PC-3 (cell line): Measurements from ENCODE around the gene TPH2. TPM values are rescaled to one million over a fixed set of nuclear protein-coding genes. Genes with fewer than 3 reads are reported as not detected.

Experiments used
- ATAC-seq: fragments of 200-7000 bp; cut with Tn5 transposase; 2 replicates; pipeline ENCODE4 v1.9.1; 2020; ENCODE audit warnings: mild to moderate bottlenecking, moderate library complexity
- BruUV-seq: library from RNA; stranded (reverse); fragments of 400-500 nt; replicated peaks from 2 replicates; lab custom pipeline; 2021; lab: Mats Ljungman, UMichigan
- CTCF ChIA-PET: fragments of 300-600 bp; sonication (Branson Sonifier 250); formaldehyde crosslinking; loops from one replicate; lab custom pipeline; 2022; ENCODE audit warnings: antibody characterized with exemption; lab: Charles Lee
- POLR2A ChIA-PET: fragments of 300-600 bp; sonication (Branson Sonifier 250); formaldehyde crosslinking; loops from one replicate; lab custom pipeline; 2022; ENCODE audit warnings: antibody characterized with exemption; ENCODE audit not compliant: unreplicated experiment; lab: Charles Lee
- DNase-seq: peaks from one replicate; pipeline ENCODE4 v3.0.0-alpha.2; 2015
- H2AFZ ChIP-seq: fragments of 300-600 bp; sonication (generic); 2 replicates; pipeline ENCODE4 v1.6.0; 2016; ENCODE audit warnings: antibody characterized with exemption, low read length
- H3F3A ChIP-seq: fragments of 300-600 bp; sonication (generic); one replicate; pipeline ENCODE4 v1.6.0; 2017; ENCODE audit warnings: antibody characterized with exemption, low read length, control low read depth, mild to moderate bottlenecking; ENCODE audit not compliant: unreplicated experiment
- H3K27ac ChIP-seq: fragments of 300-600 bp; sonication (generic); 2 replicates; pipeline ENCODE4 v1.5.1; 2016; ENCODE audit warnings: mild to moderate bottlenecking, low read length
- H3K27me3 ChIP-seq: fragments of 300-600 bp; sonication (generic); 2 replicates; pipeline ENCODE4 v1.6.1; 2016; ENCODE audit warnings: low read length, mixed read lengths
- H3K36me3 ChIP-seq: fragments of 300-600 bp; sonication (generic); 2 replicates; pipeline ENCODE4 v1.6.1; 2016; ENCODE audit warnings: low read depth, mixed run types, low read length, mixed read lengths
- H3K4me1 ChIP-seq: fragments of 300-600 bp; sonication (generic); 2 replicates; pipeline ENCODE4 v1.5.1; 2016; ENCODE audit warnings: low read length; ENCODE audit not compliant: insufficient read depth
- H3K4me2 ChIP-seq: fragments of 300-600 bp; sonication (generic); 2 replicates; pipeline ENCODE4 v1.6.0; 2016; ENCODE audit warnings: low read length
- H3K4me3 ChIP-seq: fragments of 300-600 bp; sonication (generic); 2 replicates; pipeline ENCODE4 v1.5.1; 2016; ENCODE audit warnings: mild to moderate bottlenecking, low read length, mixed read lengths
- H3K79me2 ChIP-seq: fragments of 300-600 bp; sonication (generic); 2 replicates; pipeline ENCODE4 v1.6.1; 2017; ENCODE audit warnings: low read length, mixed read lengths
- H3K9ac ChIP-seq: fragments of 300-600 bp; sonication (generic); 2 replicates; pipeline ENCODE4 v1.6.0; 2016; ENCODE audit warnings: mild to moderate bottlenecking, low read length
- H3K9me2 ChIP-seq: fragments of 300-600 bp; sonication (generic); replicated peaks from 2 replicates; pipeline ENCODE4 v1.6.1; 2016; ENCODE audit warnings: mixed run types, low read length, mixed read lengths
- H3K9me3 ChIP-seq: fragments of 300-600 bp; sonication (generic); 2 replicates; pipeline ENCODE4 v1.6.1; 2016; ENCODE audit warnings: low read length, mixed read lengths
- H4K20me1 ChIP-seq: fragments of 300-600 bp; sonication (generic); 2 replicates; pipeline ENCODE4 v1.6.1; 2016; ENCODE audit warnings: low read length, mixed read lengths
- CTCF ChIP-seq: fragments of 300-600 bp; sonication (generic); conservative IDR thresholded peaks from 2 replicates; pipeline ENCODE4 v1.5.1; 2017; ENCODE audit warnings: antibody characterized with exemption, low read depth, mild to moderate bottlenecking, low read length
- EZH2 ChIP-seq: fragments of 300-600 bp; sonication (generic); IDR thresholded peaks from one replicate; pipeline ENCODE4 v1.6.1; 2017; ENCODE audit warnings: antibody characterized with exemption, mild to moderate bottlenecking, low read length; ENCODE audit not compliant: unreplicated experiment
- EZH2phosphoT487 ChIP-seq: fragments of 300-600 bp; sonication (generic); IDR thresholded peaks from 2 replicates; pipeline ENCODE4 v1.6.1; 2018; ENCODE audit warnings: mild to moderate bottlenecking, antibody characterized with exemption, low read length, borderline replicate concordance
- intact Hi-C: fragments of 100-400 bp; cut with micrococcal nuclease; formaldehyde crosslinking; loops from 2 replicates; pipeline ENCODE4 v1.9.0; 2023
- total RNA-seq: library from RNA; depleted of rRNA; stranded (reverse); fragments of >200 nt; gene quantifications from 2 replicates; pipeline ENCODE4 v1.2.3, GENCODE V29; 2014

Gene TPH2
- total RNA-seq, 1 experiment from 2014 or later, result not detected

GRCh38 chr12:71941174-71941573 lies 2.5 kb downstream of the TPH2 start:
- Histone ChIP-seq H3K27ac (no peak overlapping the region), H3K4me1 (no peaks in the 10 kb centered on the region), H4K20me1 (no peaks in the 10 kb centered on the region), H3K9me2 (no peaks in the 10 kb centered on the region), H3K36me3 (no peaks in the 10 kb centered on the region), H3K4me2 (no peak overlapping the region), H3K4me3 (no peak overlapping the region), H3K9me3 (no peaks in the 10 kb centered on the region), H2AFZ (no peak overlapping the region), H3K9ac (no peak overlapping the region), H3F3A (no peaks in the 10 kb centered on the region), H3K79me2 (no peaks in the 10 kb centered on the region), H3K27me3 (peaks cover 27% of the 10 kb centered on the region; the same call in 1 of the 2 replicates)
- no peak for TF ChIP-seq EZH2phosphoT487
- TF ChIP-seq CTCF, result no peak
- no peak for TF ChIP-seq EZH2
- DNase-seq, result no peak
- CTCF ChIA-PET, result no interaction called here
- POLR2A ChIA-PET, result no interaction called here
- no peak for ATAC-seq
- intact Hi-C loops, result no loop called here
- BruUV-seq, result no TSS peak

GRCh38 chr12:71942259-71942658 lies 3.6 kb downstream of the TPH2 start:
- no peaks in the 10 kb centered on the region for H3K36me3 ChIP-seq
- ATAC-seq (no peak), DNase-seq (no peak)
- no peaks in the 10 kb centered on the region for H3K9me2 ChIP-seq
- peaks cover 27% of the 10 kb centered on the region; the same call in 1 of the 2 replicates for H3K27me3 ChIP-seq
- ChIA-PET POLR2A (no interaction called here), CTCF (no interaction called here)
- no peak overlapping the region for H3K9ac ChIP-seq
- H3K4me3 ChIP-seq, result no peak overlapping the region
- no TSS peak for BruUV-seq
- H2AFZ ChIP-seq, result no peak overlapping the region
- no peaks in the 10 kb centered on the region for H3K9me3 ChIP-seq
- intact Hi-C loops, result no loop called here
- H3K27ac ChIP-seq, result no peak overlapping the region
- H3F3A ChIP-seq, result no peaks in the 10 kb centered on the region
- no peak overlapping the region for H3K4me2 ChIP-seq
- no peaks in the 10 kb centered on the region for H4K20me1 ChIP-seq
- TF ChIP-seq EZH2, result no peak
- no peak for TF ChIP-seq CTCF
- no peak for TF ChIP-seq EZH2phosphoT487
- no peaks in the 10 kb centered on the region for H3K79me2 ChIP-seq
- H3K4me1 ChIP-seq, result no peaks in the 10 kb centered on the region

- TF ChIP-seq EZH2phosphoT487, result no peak
- no peak for TF ChIP-seq CTCF
- TF ChIP-seq EZH2, result no peak
- no peak for ATAC-seq
- intact Hi-C loops, result no loop called here
- Histone ChIP-seq H3K27ac (no peak overlapping the region), H3K9ac (no peak overlapping the region), H3K27me3 (peaks cover 27% of the 10 kb centered on the region; the same call in 1 of the 2 replicates), H3K4me3 (no peak overlapping the region), H3K36me3 (no peaks in the 10 kb centered on the region), H3K9me2 (no peaks in the 10 kb centered on the region), H3K79me2 (no peaks in the 10 kb centered on the region), H3K4me1 (no peaks in the 10 kb centered on the region), H2AFZ (no peak overlapping the region), H3K4me2 (no peak overlapping the region), H3F3A (no peaks in the 10 kb centered on the region), H3K9me3 (no peaks in the 10 kb centered on the region), H4K20me1 (no peaks in the 10 kb centered on the region)
- BruUV-seq, result no TSS peak
- POLR2A ChIA-PET, result no interaction called here
- CTCF ChIA-PET, result no interaction called here
- DNase-seq, result no peak
Measured at GRCh38 chr12:71942703-71943102, 4.1 kb downstream of the TPH2 start.
